H9 (cell line): Measurements from ENCODE around the gene WDR59. TPM values are rescaled to one million over a fixed set of nuclear protein-coding genes. Genes with fewer than 3 reads are reported as not detected.

ENCODE experiments used
- DNase-seq: peaks from one replicate; pipeline ENCODE4 v3.0.0-alpha.2; 2017
- H2AFZ ChIP-seq: one replicate; pipeline ENCODE4 v1.6.1; 2013; ENCODE audit warnings: mild to moderate bottlenecking, low read length, control low read depth, moderate library complexity
- H2AK5ac ChIP-seq: 2 replicates; pipeline ENCODE4 v1.6.1; 2013; ENCODE audit warnings: low read length, control low read depth, mixed read lengths; ENCODE audit not compliant: insufficient read length
- H2BK120ac ChIP-seq: one replicate; pipeline ENCODE4 v1.6.1; 2013; ENCODE audit warnings: low read depth, mild to moderate bottlenecking, low read length, control low read depth, inconsistent platforms; ENCODE audit not compliant: poor library complexity, severe bottlenecking
- H2BK12ac ChIP-seq: 2 replicates; pipeline ENCODE4 v1.6.1; 2013; ENCODE audit warnings: low read length, control low read depth, mixed read lengths, low read depth; ENCODE audit not compliant: insufficient read length
- H2BK15ac ChIP-seq: 2 replicates; pipeline ENCODE4 v1.6.1; 2013; ENCODE audit warnings: low read depth, low read length, control low read depth
- H2BK20ac ChIP-seq: one replicate; pipeline ENCODE4 v1.6.1; 2013; ENCODE audit warnings: low read depth, mild to moderate bottlenecking, low read length, control low read depth, inconsistent platforms; ENCODE audit not compliant: poor library complexity, severe bottlenecking
- H2BK5ac ChIP-seq: 2 replicates; pipeline ENCODE4 v1.6.1; 2013; ENCODE audit warnings: low read length, control low read depth, mixed read lengths; ENCODE audit not compliant: insufficient read length
- H3K14ac ChIP-seq: 2 replicates; pipeline ENCODE4 v1.6.1; 2013; ENCODE audit warnings: low read length, control low read depth; ENCODE audit not compliant: insufficient read depth
- H3K18ac ChIP-seq: 2 replicates; pipeline ENCODE4 v1.6.1; 2013; ENCODE audit warnings: low read depth, mild to moderate bottlenecking, mixed read lengths, low read length, control low read depth; ENCODE audit not compliant: insufficient read length
- H3K23ac ChIP-seq: 2 replicates; pipeline ENCODE4 v1.6.1; 2013; ENCODE audit warnings: low read length, control low read depth, mixed read lengths, low read depth; ENCODE audit not compliant: insufficient read length
- H3K23me2 ChIP-seq: 2 replicates; pipeline ENCODE4 v1.6.1; 2013; ENCODE audit warnings: low read depth, mild to moderate bottlenecking, mixed read lengths, low read length, control low read depth; ENCODE audit not compliant: insufficient read length, poor library complexity, severe bottlenecking
- H3K27ac ChIP-seq: 2 replicates; pipeline ENCODE4 v1.5.1; 2013; ENCODE audit warnings: low read length, control low read depth, mixed read lengths, low read depth; ENCODE audit not compliant: insufficient read length
- H3K27me3 ChIP-seq: 2 replicates; pipeline ENCODE4 v1.6.1; 2013; ENCODE audit warnings: low read length, control low read depth, inconsistent platforms; ENCODE audit not compliant: insufficient read depth
- H3K4ac ChIP-seq: 2 replicates; pipeline ENCODE4 v1.6.1; 2013; ENCODE audit warnings: low read depth, mild to moderate bottlenecking, control low read depth, inconsistent platforms, low read length, moderate library complexity
- H3K4me1 ChIP-seq: 2 replicates; pipeline ENCODE4 v1.6.1; 2013; ENCODE audit warnings: low read length, control low read depth, inconsistent platforms; ENCODE audit not compliant: insufficient read depth
- H3K4me2 ChIP-seq: 2 replicates; pipeline ENCODE4 v1.6.1; 2013; ENCODE audit warnings: low read length, control low read depth, mixed read lengths; ENCODE audit not compliant: insufficient read length, insufficient read depth
- H3K56ac ChIP-seq: 2 replicates; pipeline ENCODE4 v1.6.1; 2013; ENCODE audit warnings: low read depth, mild to moderate bottlenecking, mixed read lengths, low read length, control low read depth; ENCODE audit not compliant: insufficient read length
- H3K79me1 ChIP-seq: 2 replicates; pipeline ENCODE4 v1.6.1; 2013; ENCODE audit warnings: low read depth, mild to moderate bottlenecking, moderate library complexity, low read length, control low read depth, inconsistent platforms; ENCODE audit not compliant: insufficient read depth, poor library complexity, severe bottlenecking
- H3K79me2 ChIP-seq: 2 replicates; pipeline ENCODE4 v1.6.1; 2013; ENCODE audit warnings: low read length, control low read depth, inconsistent platforms; ENCODE audit not compliant: insufficient read depth
- H3K9ac ChIP-seq: 2 replicates; pipeline ENCODE4 v1.6.1; 2013; ENCODE audit warnings: low read length, control low read depth, mixed read lengths; ENCODE audit not compliant: insufficient read length; ENCODE audit errors: extremely low read depth
- H3K9me3 ChIP-seq: one replicate; pipeline ENCODE4 v1.6.1; 2013; ENCODE audit warnings: low read depth, low read length, inconsistent platforms; ENCODE audit not compliant: control insufficient read depth
- H3T11ph ChIP-seq: one replicate; pipeline ENCODE4 v1.6.1; 2013; ENCODE audit warnings: mild to moderate bottlenecking, low read length, control low read depth, inconsistent platforms
- H4K20me1 ChIP-seq: one replicate; pipeline ENCODE4 v1.6.1; 2013; ENCODE audit not compliant: control insufficient read depth, insufficient read length, insufficient read depth
- H4K5ac ChIP-seq: 2 replicates; pipeline ENCODE4 v1.6.1; 2013; ENCODE audit warnings: low read depth, mild to moderate bottlenecking, mixed read lengths, low read length, control low read depth; ENCODE audit not compliant: insufficient read length
- H4K8ac ChIP-seq: replicated peaks from 2 replicates; pipeline ENCODE4 v1.6.1; 2013; ENCODE audit warnings: low read length, control low read depth, mixed read lengths, low read depth; ENCODE audit not compliant: insufficient read length
- H4K91ac ChIP-seq: 2 replicates; pipeline ENCODE4 v1.6.1; 2013; ENCODE audit warnings: low read depth, mild to moderate bottlenecking, moderate library complexity, mixed read lengths, low read length, control low read depth; ENCODE audit not compliant: insufficient read length
- H3K27ac Mint-ChIP-seq, 3 experiments: 2 replicates in 2 of 3; 3 replicates in 1 of 3; pipeline ENCODE4 v1.8.0; 2020 to 2021; ENCODE audit warnings: mixed read lengths in 3 of 3, mild to moderate bottlenecking in 1 of 3, moderate library complexity in 1 of 3
- H3K27me3 Mint-ChIP-seq: 2 replicates; pipeline ENCODE4 v1.8.0; 2021; ENCODE audit warnings: low read depth, mild to moderate bottlenecking, moderate library complexity, mixed read lengths
- H3K36me3 Mint-ChIP-seq, 3 experiments: 2 replicates in 2 of 3; 3 replicates in 1 of 3; pipeline ENCODE4 v1.8.0; 2020 to 2021; ENCODE audit warnings: low read depth in 3 of 3, mixed read lengths in 3 of 3; ENCODE audit not compliant: insufficient read depth in 1 of 3
- H3K4me1 Mint-ChIP-seq, 2 experiments: 2 replicates each; pipeline ENCODE4 v1.8.0; 2020; ENCODE audit warnings: mixed read lengths in 2 of 2
- H3K4me3 Mint-ChIP-seq, 2 experiments: 2 replicates in 1 of 2; 3 replicates in 1 of 2; pipeline ENCODE4 v1.8.0; 2020 to 2021; ENCODE audit warnings: mild to moderate bottlenecking in 2 of 2, mixed read lengths in 2 of 2, moderate library complexity in 1 of 2
- H3K9me3 Mint-ChIP-seq, 2 experiments: 2 replicates in 1 of 2; 3 replicates in 1 of 2; pipeline ENCODE4 v1.8.0; 2020; ENCODE audit warnings: mild to moderate bottlenecking in 2 of 2, mixed read lengths in 2 of 2, moderate library complexity in 1 of 2
- CTCF ChIP-seq: fragments of 200-600 bp; sonication (generic); conservative IDR thresholded peaks from 3 replicates; pipeline ENCODE4 v1.8.0; 2021; ENCODE audit warnings: antibody characterized with exemption, mild to moderate bottlenecking
- WGBS: extraction: QIAGEN DNeasy Blood & Tissue Kit; methylation state at CpG from one replicate; pipeline ENCODE4 v1.1.7; 2013; ENCODE audit warnings: missing lambda C conversion rate, low lambda C conversion rate, mixed read lengths; ENCODE audit not compliant: insufficient read length; ENCODE audit errors: extremely low coverage; 5-methylcytosine and 5-hydroxymethylcytosine counted together
- total RNA-seq: library from RNA; stranded (reverse); gene quantifications from 2 replicates; pipeline ENCODE4 v1.2.1, GENCODE V29; 2021

WDR59 gene
- total RNA-seq, 1 experiment from 2014 or later: 97.5 TPM

- H3K79me2 ChIP-seq: no peaks in the 10 kb centered on the region
- H3K36me3 Mint-ChIP-seq: peaks cover 30 to 77% (median 68%) of the 10 kb centered on the region in 3 experiments; a peak in 6 of 7 replicates
- no peak overlapping the region for H4K5ac ChIP-seq
- H2AK5ac ChIP-seq: no peak overlapping the region
- no peak overlapping the region for H2BK12ac ChIP-seq
- no peak overlapping the region for H3K18ac ChIP-seq
- H2BK5ac ChIP-seq: no peak overlapping the region
- H2AFZ ChIP-seq: no peak overlapping the region
- no peak overlapping the region for H3K14ac ChIP-seq
- H4K91ac ChIP-seq: no peak overlapping the region
- no peak overlapping the region for H3K27ac ChIP-seq
- H3K9me3 ChIP-seq: no peaks in the 10 kb centered on the region
- H3K23me2 ChIP-seq: no peaks in the 10 kb centered on the region
- H4K8ac ChIP-seq: no peak overlapping the region
- H3K27me3 Mint-ChIP-seq: no peaks in the 10 kb centered on the region
- no peaks in the 10 kb centered on the region for H3K4me1 Mint-ChIP-seq
- no peak for DNase-seq
- H3K4ac ChIP-seq: no peak overlapping the region
- no peak overlapping the region for H3K9ac ChIP-seq
- no peak overlapping the region for H3T11ph ChIP-seq
- H2BK15ac ChIP-seq: no peak overlapping the region
- no peak overlapping the region for H3K4me2 ChIP-seq
- no peak overlapping the region; a peak in 1 of 7 replicates for H3K27ac Mint-ChIP-seq
- H4K20me1 ChIP-seq: no peaks in the 10 kb centered on the region
- no peak overlapping the region for H3K23ac ChIP-seq
- TF ChIP-seq CTCF: no peak
- H2BK120ac ChIP-seq: no peak overlapping the region
- H3K4me1 ChIP-seq: no peaks in the 10 kb centered on the region
- no peaks in the 10 kb centered on the region for H3K9me3 Mint-ChIP-seq
- no peak overlapping the region for H3K4me3 Mint-ChIP-seq
- no peaks in the 10 kb centered on the region for H3K79me1 ChIP-seq
- no CpG with 5 or more reads among the region's 6 CpGs for WGBS
- no peak overlapping the region for H3K56ac ChIP-seq
- H3K27me3 ChIP-seq: no peaks in the 10 kb centered on the region
- H2BK20ac ChIP-seq: no peak overlapping the region
These were observed 40.5 kb downstream of the WDR59 start for GRCh38 chr16:74944466-74944865.
